ENCODE data around the gene NLK. TPM values are rescaled to one million over a fixed set of nuclear protein-coding genes. Genes with fewer than 3 reads are reported as not detected.

The NLK gene
- total RNA-seq, 1 experiment from 2014 or later, result 14.9 TPM

- Histone ChIP-seq H3K4me3 (ENCODE audit: low read length) (no peak overlapping the region), H3F3A (ENCODE audit: low read length, unreplicated experiment) (no peaks in the 10 kb centered on the region), H3K9me2 (replicated peaks; ENCODE audit: low read length) (no peaks in the 10 kb centered on the region), H3K9ac (ENCODE audit: low read length) (no peak overlapping the region), H3K4me2 (ENCODE audit: low read length) (no peak overlapping the region), H4K20me1 (ENCODE audit: low read length) (no peaks in the 10 kb centered on the region), H3K9me3 (ENCODE audit: low read length) (no peaks in the 10 kb centered on the region), H3K27me3 (ENCODE audit: low read length) (no peaks in the 10 kb centered on the region), H2AFZ (ENCODE audit: low read length) (no peak overlapping the region), H3K79me2 (ENCODE audit: low read length) (no peaks in the 10 kb centered on the region), H3K36me3 (ENCODE audit: low read depth, low read length) (no peaks in the 10 kb centered on the region), H3K27ac (ENCODE audit: low read length) (no peak overlapping the region), H3K4me1 (ENCODE audit: insufficient read depth, low read length) (no peaks in the 10 kb centered on the region)
- intact Hi-C loops (cut with micrococcal nuclease), result no loop called here
- ATAC-seq (no peak), DNase-seq (no peak)
- no peak for TF ChIP-seq EZH2 (IDR thresholded peaks at IDR 0.05; ENCODE audit: low read length, unreplicated experiment)
- TF ChIP-seq, protein P1, sequence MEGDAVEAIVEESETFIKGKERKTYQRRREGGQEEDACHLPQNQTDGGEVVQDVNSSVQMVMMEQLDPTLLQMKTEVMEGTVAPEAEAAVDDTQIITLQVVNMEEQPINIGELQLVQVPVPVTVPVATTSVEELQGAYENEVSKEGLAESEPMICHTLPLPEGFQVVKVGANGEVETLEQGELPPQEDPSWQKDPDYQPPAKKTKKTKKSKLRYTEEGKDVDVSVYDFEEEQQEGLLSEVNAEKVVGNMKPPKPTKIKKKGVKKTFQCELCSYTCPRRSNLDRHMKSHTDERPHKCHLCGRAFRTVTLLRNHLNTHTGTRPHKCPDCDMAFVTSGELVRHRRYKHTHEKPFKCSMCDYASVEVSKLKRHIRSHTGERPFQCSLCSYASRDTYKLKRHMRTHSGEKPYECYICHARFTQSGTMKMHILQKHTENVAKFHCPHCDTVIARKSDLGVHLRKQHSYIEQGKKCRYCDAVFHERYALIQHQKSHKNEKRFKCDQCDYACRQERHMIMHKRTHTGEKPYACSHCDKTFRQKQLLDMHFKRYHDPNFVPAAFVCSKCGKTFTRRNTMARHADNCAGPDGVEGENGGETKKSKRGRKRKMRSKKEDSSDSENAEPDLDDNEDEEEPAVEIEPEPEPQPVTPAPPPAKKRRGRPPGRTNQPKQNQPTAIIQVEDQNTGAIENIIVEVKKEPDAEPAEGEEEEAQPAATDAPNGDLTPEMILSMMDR (conservative IDR thresholded peaks at IDR 0.05; ENCODE audit: low read depth, low read length), result no peak
- no peak for TF ChIP-seq EZH2phosphoT487 (IDR thresholded peaks at IDR 0.05; ENCODE audit: borderline replicate concordance, low read length)
- CTCF ChIA-PET, result no interaction called here
- POLR2A ChIA-PET (ENCODE audit: unreplicated experiment), result no interaction called here
- BruUV-seq (replicated peaks), result no TSS peak
Observed at GRCh38 chr17:28166478-28166877, 124.0 kb downstream of the NLK start.

- no TSS peak for BruUV-seq (replicated peaks)
- no peaks in the 10 kb centered on the region for H4K20me1 ChIP-seq (ENCODE audit: low read length)
- POLR2A ChIA-PET (ENCODE audit: unreplicated experiment), result no interaction called here
- no peak overlapping the region for H3K27ac ChIP-seq (ENCODE audit: low read length)
- H2AFZ ChIP-seq (ENCODE audit: low read length), result no peak overlapping the region
- no peaks in the 10 kb centered on the region for H3K27me3 ChIP-seq (ENCODE audit: low read length)
- DNase-seq (no peak), ATAC-seq (no peak)
- H3K9me2 ChIP-seq (replicated peaks; ENCODE audit: low read length), result no peaks in the 10 kb centered on the region
- no peak overlapping the region for H3K4me2 ChIP-seq (ENCODE audit: low read length)
- H3F3A ChIP-seq (ENCODE audit: low read length, unreplicated experiment), result no peaks in the 10 kb centered on the region
- TF ChIP-seq EZH2 (IDR thresholded peaks at IDR 0.05; ENCODE audit: low read length, unreplicated experiment) (no peak), EZH2phosphoT487 (IDR thresholded peaks at IDR 0.05; ENCODE audit: borderline replicate concordance, low read length) (no peak)
- TF ChIP-seq, protein P1 (conservative IDR thresholded peaks at IDR 0.05; ENCODE audit: low read depth, low read length), result no peak
- CTCF ChIA-PET, result no interaction called here
- no peaks in the 10 kb centered on the region; the same call in 1 of the 2 replicates for H3K36me3 ChIP-seq (ENCODE audit: low read depth, low read length)
- no peak overlapping the region for H3K4me3 ChIP-seq (ENCODE audit: low read length)
- no peaks in the 10 kb centered on the region for H3K9me3 ChIP-seq (ENCODE audit: low read length)
- no peaks in the 10 kb centered on the region for H3K4me1 ChIP-seq (ENCODE audit: insufficient read depth, low read length)
- H3K79me2 ChIP-seq (ENCODE audit: low read length), result no peaks in the 10 kb centered on the region
- no peak overlapping the region for H3K9ac ChIP-seq (ENCODE audit: low read length)
- intact Hi-C loops (cut with micrococcal nuclease), result loop anchor here (10.0 kb wide), 1 partner anchor 125 kb away; the partner anchor contains the start of gene NLK
Observed at GRCh38 chr17:28169621-28170349, 127.3 kb downstream of the NLK start.

DNA sequence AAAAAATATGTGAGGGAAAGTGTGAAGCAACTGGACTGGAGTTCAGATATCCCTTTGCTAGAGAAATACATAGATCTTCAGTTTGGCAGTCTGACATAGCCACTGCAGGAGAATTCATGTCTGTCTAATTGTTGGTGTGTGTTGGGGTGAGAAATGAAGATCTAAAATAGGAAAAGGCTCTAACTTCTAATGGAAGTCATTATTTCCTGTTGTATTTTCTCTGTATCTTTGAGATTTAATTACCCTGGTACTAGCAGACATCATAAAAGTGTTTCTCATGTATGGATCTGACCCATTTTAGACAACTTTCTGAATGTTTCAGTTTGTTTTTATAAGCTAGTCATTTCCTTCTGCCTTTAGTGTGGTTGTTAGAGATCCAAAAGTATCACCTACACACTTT lies 128.3 kb downstream of the NLK start:
- Histone ChIP-seq H3F3A (ENCODE audit: low read length, unreplicated experiment) (no peaks in the 10 kb centered on the region), H3K36me3 (ENCODE audit: low read depth, low read length) (no peaks in the 10 kb centered on the region; the same call in 1 of the 2 replicates), H3K79me2 (ENCODE audit: low read length) (no peaks in the 10 kb centered on the region), H3K4me3 (ENCODE audit: low read length) (no peak overlapping the region), H2AFZ (ENCODE audit: low read length) (no peak overlapping the region), H3K4me1 (ENCODE audit: insufficient read depth, low read length) (no peaks in the 10 kb centered on the region), H3K4me2 (ENCODE audit: low read length) (no peak overlapping the region), H3K27me3 (ENCODE audit: low read length) (no peaks in the 10 kb centered on the region), H3K9me2 (replicated peaks; ENCODE audit: low read length) (no peaks in the 10 kb centered on the region), H4K20me1 (ENCODE audit: low read length) (no peaks in the 10 kb centered on the region), H3K9ac (ENCODE audit: low read length) (no peak overlapping the region), H3K27ac (ENCODE audit: low read length) (no peak overlapping the region), H3K9me3 (ENCODE audit: low read length) (no peaks in the 10 kb centered on the region)
- ChIA-PET CTCF (no interaction called here), POLR2A (ENCODE audit: unreplicated experiment) (no interaction called here)
- TF ChIP-seq EZH2 (IDR thresholded peaks at IDR 0.05; ENCODE audit: low read length, unreplicated experiment) (no peak), EZH2phosphoT487 (IDR thresholded peaks at IDR 0.05; ENCODE audit: borderline replicate concordance, low read length) (no peak)
- TF ChIP-seq, protein P1 (conservative IDR thresholded peaks at IDR 0.05; ENCODE audit: low read depth, low read length), result no peak
- intact Hi-C loops (cut with micrococcal nuclease), result loop anchor here (10.0 kb wide), 1 partner anchor 126 kb away; the partner anchor contains the start of gene NLK
- ATAC-seq (no peak), DNase-seq (no peak)
- BruUV-seq (replicated peaks), result no TSS peak
